22Rv1 (cell line): Measurements from ENCODE around the gene MIPOL1.

Experiments used
- ZFX ChIP-seq: fragments of 450-650 bp; IDR thresholded peaks from 2 replicates; pipeline ENCODE4 v1.6.1; 2017; ENCODE audit warnings: antibody characterized with exemption, borderline replicate concordance
- TF ChIP-seq, protein P1 (sequence below): fragments of 450-650 bp; IDR thresholded peaks from 2 replicates; pipeline ENCODE4 v1.5.1; 2017; ENCODE audit warnings: mild to moderate bottlenecking

DNA sequence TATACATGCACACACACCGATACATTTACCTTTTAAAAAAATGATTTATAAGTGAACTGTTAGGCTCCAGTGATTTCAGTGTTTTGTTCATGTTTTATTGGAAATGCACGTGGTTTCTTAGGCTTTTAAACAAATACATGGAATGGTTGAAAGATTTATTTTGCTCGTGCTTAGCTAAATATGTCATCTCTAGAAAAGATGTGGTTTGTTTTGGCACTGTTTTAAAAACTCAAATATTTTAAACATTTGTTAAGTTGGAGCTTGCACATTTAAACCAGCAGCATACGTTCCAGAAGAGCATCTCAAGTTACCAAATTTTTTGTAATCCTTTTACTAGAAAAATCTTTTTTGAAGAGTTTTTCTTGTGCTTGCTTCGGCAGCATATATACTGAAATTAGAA, 352.8 kb downstream of the MIPOL1 start:
- TF ChIP-seq, protein P1, sequence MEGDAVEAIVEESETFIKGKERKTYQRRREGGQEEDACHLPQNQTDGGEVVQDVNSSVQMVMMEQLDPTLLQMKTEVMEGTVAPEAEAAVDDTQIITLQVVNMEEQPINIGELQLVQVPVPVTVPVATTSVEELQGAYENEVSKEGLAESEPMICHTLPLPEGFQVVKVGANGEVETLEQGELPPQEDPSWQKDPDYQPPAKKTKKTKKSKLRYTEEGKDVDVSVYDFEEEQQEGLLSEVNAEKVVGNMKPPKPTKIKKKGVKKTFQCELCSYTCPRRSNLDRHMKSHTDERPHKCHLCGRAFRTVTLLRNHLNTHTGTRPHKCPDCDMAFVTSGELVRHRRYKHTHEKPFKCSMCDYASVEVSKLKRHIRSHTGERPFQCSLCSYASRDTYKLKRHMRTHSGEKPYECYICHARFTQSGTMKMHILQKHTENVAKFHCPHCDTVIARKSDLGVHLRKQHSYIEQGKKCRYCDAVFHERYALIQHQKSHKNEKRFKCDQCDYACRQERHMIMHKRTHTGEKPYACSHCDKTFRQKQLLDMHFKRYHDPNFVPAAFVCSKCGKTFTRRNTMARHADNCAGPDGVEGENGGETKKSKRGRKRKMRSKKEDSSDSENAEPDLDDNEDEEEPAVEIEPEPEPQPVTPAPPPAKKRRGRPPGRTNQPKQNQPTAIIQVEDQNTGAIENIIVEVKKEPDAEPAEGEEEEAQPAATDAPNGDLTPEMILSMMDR = no peak
- no peak for TF ChIP-seq ZFX
